ENCODE measurements around the gene GPANK1. TPM values are rescaled to one million over a fixed set of nuclear protein-coding genes. Genes with fewer than 3 reads are reported as not detected.

Gene GPANK1
- total RNA-seq, 4 donors from 2014 or later = 6.9 to 16.0 (median 10.9) TPM

- Histone ChIP-seq H3K4me3 (peak overlapping the region in 3 of 4 donors; percentile 80 to 98 (median 91)), H3K27ac (peak overlapping the region; percentile 97 to 99 (median 98)), H3K4me1 (peaks cover 11 to 35% (median 14%) of the 10 kb centered on the region in 3 donors), H3K27me3 (no peaks in the 10 kb centered on the region), H3K9me3 (no peaks in the 10 kb centered on the region), H3K36me3 (peaks cover 38 to 45% (median 41%) of the 10 kb centered on the region in 3 donors)
- intact Hi-C loops (cut with DNase I) = no loop called here
- no peak for TF ChIP-seq POLR2A (IDR thresholded peaks at IDR 0.05)
- no peak for TF ChIP-seq CTCF (IDR thresholded peaks at IDR 0.05)
- 22 to 29% methylated on average over 10 of the region's 10 CpGs for WGBS, 2 donors
- DNase-seq = no peak
Measured at GRCh38 chr6:31622684-31623091, 42.1 kb downstream of the GPANK1 start.

GRCh38 chr6:31621991-31622390, 42.8 kb downstream of the GPANK1 start:
- H3K36me3 ChIP-seq = peaks cover 33 to 38% (median 34%) of the 10 kb centered on the region in 3 donors
- H3K4me1 ChIP-seq = peaks cover 11 to 35% (median 14%) of the 10 kb centered on the region in 3 donors
- no peaks in the 10 kb centered on the region for H3K9me3 ChIP-seq
- H3K27ac ChIP-seq = peak overlapping the region; percentile 97 to 99 (median 98)
- H3K27me3 ChIP-seq = no peaks in the 10 kb centered on the region
- WGBS, 2 donors = 15 to 20% methylated on average over 4 of the region's 4 CpGs
- no peak for TF ChIP-seq POLR2A (IDR thresholded peaks at IDR 0.05)
- TF ChIP-seq CTCF (IDR thresholded peaks at IDR 0.05) = no peak
- H3K4me3 ChIP-seq = peak overlapping the region; percentile 80 to 98 (median 86)
- intact Hi-C loops (cut with DNase I) = no loop called here
- no peak for DNase-seq

- intact Hi-C loops (cut with DNase I) = no loop called here
- peak overlapping the region; percentile 97 to 99 (median 98) for H3K27ac ChIP-seq
- H3K4me3 ChIP-seq = peak overlapping the region; percentile 80 to 98 (median 86)
- 3 to 6% methylated on average over 15 of the region's 15 CpGs for WGBS, 2 donors
- no peaks in the 10 kb centered on the region for H3K27me3 ChIP-seq
- TF ChIP-seq POLR2A (IDR thresholded peaks at IDR 0.05) (no peak), CTCF (IDR thresholded peaks at IDR 0.05) (no peak)
- no peak for DNase-seq
- peaks cover 11 to 35% (median 14%) of the 10 kb centered on the region in 3 donors for H3K4me1 ChIP-seq
- H3K9me3 ChIP-seq = no peaks in the 10 kb centered on the region
- peaks cover 27 to 32% (median 28%) of the 10 kb centered on the region in 3 donors for H3K36me3 ChIP-seq
Measured at GRCh38 chr6:31621320-31621939, 43.4 kb downstream of the GPANK1 start.

GRCh38 chr6:31620586-31621319, 44.0 kb downstream of the GPANK1 start, which contains the start of gene PRRC2A:
PRRC2A (plus strand) TSS chr6:31620715; CDS start chr6:31622790, 2,075 bp downstream.
- DNase-seq = no peak
- WGBS, 2 donors = 1 to 6% methylated on average over 15 to 25 of the region's 67 CpGs
- intact Hi-C loops (cut with DNase I) = no loop called here

More at GRCh38 chr6:31620586-31621319, 44.0 kb downstream of the GPANK1 start, which contains the start of gene PRRC2A:
- no peaks in the 10 kb centered on the region for H3K9me3 ChIP-seq
- H3K4me3 ChIP-seq = peak within 1 kb of the TSS; percentile 80 to 98 (median 86)
- TF ChIP-seq POLR2A (IDR thresholded peaks at IDR 0.05) = peak in 3 of 4 donors; percentile 52 to 77 (median 75)
- no peak for TF ChIP-seq CTCF (IDR thresholded peaks at IDR 0.05)
- H3K27me3 ChIP-seq = no peaks in the 10 kb centered on the region
- peaks cover 11 to 35% (median 14%) of the 10 kb centered on the region in 3 donors for H3K4me1 ChIP-seq
- peak within 1 kb of the TSS; percentile 97 to 99 (median 98) for H3K27ac ChIP-seq
- peaks cover 20 to 26% (median 24%) of the 10 kb centered on the region in 3 donors for H3K36me3 ChIP-seq

All from esophagus squamous epithelium (tissue), 5 donors.